Lung microvascular endothelial cell (primary cell): ENCODE measurements around the gene STK33. TPM values are rescaled to one million over a fixed set of nuclear protein-coding genes. Genes with fewer than 3 reads are reported as not detected.

Source experiments
- DNase-seq, 2 donors: peaks; one replicate each; pipeline versions ENCODE4 v3.0.0 to v3.0.0-alpha.2; 2010; ENCODE audit warnings: low read depth in 2 of 2
- total RNA-seq: library from RNA; depleted of rRNA; stranded (reverse); fragments of >200 nt; gene quantifications from 2 replicates; pipeline ENCODE4 v1.2.1, GENCODE V29; 2014

STK33 gene
- 0.65 and 0.99 TPM in 2 replicates for total RNA-seq

DNA sequence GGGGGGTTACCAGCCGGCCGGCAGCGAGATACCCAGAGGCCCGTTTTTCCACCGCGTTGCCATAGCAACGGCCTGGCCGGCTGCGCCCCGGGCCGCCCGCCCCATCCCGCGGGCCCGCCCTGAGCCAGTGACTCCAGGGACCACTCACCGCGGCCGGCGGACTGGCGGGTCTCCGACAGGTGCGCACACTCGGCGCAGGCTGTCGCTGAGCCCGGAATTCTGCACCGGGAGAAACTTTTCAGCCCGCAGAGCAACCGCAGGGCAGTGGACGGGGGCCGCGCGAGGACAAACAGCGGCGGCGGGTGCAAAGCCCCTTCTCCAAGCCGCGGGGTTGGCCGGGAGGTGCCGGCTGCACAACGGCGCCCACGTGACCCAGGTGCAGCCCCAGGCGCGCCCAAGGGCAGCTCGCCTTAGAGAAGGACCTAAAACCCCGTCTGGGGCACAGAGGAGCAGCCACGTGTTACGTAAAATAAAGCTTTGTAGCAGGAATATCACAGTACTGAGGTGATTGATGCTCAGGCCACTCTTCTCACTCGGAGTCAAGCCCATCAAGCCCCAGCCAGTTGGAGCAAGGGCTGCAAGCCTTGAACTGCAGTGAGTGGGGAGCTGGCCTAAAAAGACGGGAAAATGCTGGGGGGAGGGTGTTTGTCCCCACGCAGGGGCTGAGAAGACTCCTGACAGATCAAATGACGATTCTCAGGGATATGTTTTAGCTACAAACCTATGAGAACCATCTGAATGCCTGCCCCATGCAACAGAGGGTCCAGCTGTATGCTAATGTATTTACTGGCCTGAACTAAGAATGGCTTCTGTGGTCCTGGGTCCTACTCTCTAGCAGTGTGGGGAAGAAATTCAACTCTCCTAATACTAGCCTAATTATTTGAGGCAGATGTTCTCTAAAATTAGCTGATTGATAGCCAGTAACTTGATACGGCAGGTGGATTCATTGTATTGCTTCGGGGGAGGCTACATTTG is at the start of gene STK33:
Gene STK33 (minus strand): TSS at position 294 of the 975 bp plus-strand sequence. CDS start 119,323 bp downstream, outside the sequence.
- DNase-seq = peak in 1 of 2 donors; percentile 12

DNA sequence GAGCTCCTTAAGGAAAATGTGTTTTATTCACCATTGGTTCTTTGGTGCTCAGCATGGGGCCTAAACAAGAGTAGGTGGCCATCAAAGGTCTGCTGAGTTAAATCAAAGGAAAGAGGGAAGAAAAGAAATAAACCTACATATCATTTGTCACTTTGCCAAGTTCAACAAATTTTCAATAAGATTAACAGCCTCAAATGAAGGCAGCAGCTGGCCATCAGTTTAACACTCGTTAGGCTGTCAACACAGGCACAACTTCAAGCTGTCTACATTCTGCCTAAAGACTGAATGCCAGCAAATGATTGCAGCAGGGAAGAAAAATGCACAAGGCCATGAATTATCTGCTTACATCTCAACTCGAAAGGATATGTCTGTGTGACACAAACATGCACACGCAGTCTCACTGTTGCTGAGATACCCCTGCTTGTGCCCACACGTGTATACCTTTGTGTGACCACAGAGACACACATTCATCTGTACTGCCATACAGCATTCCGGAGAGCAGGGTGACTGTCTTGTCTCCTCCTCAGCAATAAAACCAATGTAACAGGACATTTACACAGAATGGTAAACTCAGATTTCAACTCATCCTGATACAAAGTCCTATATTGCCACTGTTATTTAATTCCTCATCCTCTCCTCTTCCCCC is 48.3 kb upstream of the STK33 start:
- DNase-seq = no peak

GRCh38 chr11:8641332-8641731 is 47.3 kb upstream of the STK33 start:
- no peak for DNase-seq

- no peak for DNase-seq
Measured at GRCh38 chr11:8640267-8640906, 46.4 kb upstream of the STK33 start.

- no peak for DNase-seq
Measured at GRCh38 chr11:8639655-8640054, 45.6 kb upstream of the STK33 start.

GRCh38 chr11:8638300-8638699 is 44.3 kb upstream of the STK33 start:
- peak in 1 of 2 donors; percentile 11 for DNase-seq

DNA sequence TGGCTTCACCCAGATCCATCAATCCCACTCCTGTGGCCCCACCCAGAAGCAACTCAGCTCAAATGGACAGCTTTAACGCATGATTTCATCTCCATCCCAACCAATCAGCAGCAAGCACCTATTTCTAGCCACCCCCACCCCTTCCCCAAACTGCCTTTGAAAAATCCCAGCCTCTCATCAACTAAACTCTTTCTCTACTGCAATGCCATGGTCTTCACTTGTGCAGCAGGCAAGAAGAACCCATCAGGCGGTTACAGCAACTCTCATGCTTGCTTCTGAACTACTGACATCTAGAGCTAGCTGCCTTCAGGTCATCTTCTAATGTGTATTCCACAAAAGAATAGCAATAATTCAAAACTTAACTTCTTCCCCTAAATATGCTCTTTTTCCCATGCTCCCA is 42.1 kb upstream of the STK33 start:
- no peak for DNase-seq

DNA sequence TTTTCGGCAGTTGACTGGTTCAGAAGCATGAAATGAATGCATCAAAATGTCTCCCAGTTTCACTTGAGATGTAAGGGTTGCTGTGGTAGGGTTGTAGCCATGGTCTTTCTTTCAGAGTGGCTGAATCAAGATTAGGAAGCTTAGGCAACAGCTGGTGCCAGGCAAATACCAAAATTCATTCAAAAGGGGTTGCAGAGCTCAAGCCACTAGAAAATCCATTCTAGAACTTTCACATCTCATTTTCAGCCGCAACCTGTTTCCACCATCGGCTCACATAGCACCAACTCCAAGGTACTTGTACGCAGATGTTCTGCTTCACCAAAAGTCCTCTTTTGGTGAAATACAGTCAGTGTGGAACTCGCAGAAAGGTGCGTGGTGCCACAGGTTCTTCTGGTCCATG is 40.5 kb upstream of the STK33 start:
- DNase-seq = no peak

DNA sequence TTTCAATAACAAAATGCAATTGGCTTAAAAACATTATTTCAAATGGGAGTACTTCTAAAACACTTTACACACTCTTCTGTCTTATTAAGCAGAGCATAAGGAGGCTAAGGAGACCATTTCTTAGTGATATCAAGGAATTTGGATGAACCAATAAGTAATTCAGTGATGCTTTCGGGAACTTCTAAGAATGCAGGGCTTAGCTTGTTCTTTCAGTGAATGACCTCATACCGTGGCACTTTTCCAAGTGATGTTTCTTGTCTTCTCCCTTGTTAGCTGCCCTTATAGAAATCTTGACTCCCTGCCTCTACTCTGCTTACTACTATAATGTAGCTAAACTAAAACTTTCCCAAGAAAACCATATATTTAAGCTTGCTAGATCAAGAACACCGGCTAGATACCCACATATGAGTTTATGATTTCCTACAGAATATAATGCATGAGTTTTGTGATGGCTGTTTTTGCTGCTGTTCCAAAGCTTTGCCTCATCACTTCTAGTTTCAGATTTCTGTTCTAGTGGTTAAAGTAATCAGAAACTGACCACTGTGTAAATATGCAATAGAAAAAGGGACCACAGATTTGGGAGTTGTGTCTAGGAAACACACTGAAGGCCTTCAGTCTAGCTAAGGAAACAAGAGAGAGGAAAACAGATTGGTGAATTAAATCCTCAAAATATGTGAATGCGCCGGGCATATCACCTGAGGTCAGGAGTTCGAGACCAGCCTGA is 37.5 kb upstream of the STK33 start:
- peak in 1 of 2 donors; percentile 60 for DNase-seq

GRCh38 chr11:8624698-8625097 is 30.7 kb upstream of the STK33 start:
- no peak for DNase-seq

DNA sequence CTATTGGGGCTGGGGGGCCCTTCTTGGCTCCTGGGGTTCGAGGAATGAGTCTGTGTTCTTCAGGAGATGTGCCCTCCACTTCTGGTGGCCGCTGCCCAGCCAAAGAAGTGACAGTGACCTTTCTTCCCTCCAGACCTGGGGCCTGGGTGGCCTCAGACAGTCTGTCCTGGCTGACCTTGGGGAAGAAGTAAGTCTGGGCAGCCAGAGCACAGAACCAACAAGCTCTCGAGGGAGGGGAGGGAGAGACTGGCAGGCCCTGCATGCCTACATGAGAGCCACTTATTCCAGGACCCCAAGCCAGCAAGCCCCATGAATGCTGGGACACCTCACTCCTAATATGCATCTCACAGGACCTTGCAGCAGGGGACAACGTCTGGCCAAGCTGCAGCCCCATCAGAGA is 27.1 kb upstream of the STK33 start:
- DNase-seq = no peak

- no peak for DNase-seq
Measured at GRCh38 chr11:8617063-8617462, 23.0 kb upstream of the STK33 start.

- DNase-seq = no peak
Measured at GRCh38 chr11:8615291-8616032, 21.4 kb upstream of the STK33 start.

- DNase-seq = no peak
Measured at GRCh38 chr11:8614497-8614896, 20.5 kb upstream of the STK33 start.

DNA sequence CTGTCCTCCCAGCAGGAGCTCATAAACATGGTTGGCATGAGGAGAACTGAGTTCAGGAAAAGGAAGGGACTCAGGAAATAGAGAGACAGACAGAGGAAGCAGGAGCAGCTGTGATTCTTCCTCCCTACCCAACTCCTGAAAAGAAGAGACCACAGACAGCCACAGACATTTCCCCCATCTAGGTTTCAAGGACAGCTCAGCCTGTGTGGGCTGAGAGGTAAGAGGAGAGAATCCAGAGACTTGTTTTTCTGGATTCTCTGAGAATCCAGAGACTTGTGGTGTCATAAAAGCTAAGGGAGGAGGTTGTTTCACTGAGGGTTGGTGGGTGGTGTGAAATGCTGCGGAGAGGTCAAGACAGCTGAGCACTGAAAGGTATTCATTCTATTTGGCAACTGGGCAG is 19.0 kb upstream of the STK33 start:
- DNase-seq = peak; percentile 36 to 38

DNA sequence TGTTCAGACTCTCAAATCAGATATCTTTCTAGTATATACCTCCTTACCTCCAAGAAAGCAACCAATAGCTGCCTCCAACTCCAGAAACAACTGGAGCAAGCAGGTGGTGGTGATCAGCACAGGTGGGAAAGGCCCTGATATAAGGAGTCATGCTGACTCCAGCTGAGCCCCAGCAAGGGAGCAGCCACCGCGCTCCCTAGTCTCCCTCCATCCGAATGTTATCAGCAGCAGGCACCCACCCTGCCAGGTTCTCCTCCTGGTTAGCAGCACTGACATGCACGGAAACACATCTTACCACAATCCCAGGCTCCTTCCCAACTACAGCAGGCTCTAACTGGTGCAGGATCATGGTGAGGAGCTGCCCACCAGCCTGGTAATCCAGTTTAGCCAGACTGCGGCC is 18.5 kb upstream of the STK33 start:
- DNase-seq = no peak

DNA sequence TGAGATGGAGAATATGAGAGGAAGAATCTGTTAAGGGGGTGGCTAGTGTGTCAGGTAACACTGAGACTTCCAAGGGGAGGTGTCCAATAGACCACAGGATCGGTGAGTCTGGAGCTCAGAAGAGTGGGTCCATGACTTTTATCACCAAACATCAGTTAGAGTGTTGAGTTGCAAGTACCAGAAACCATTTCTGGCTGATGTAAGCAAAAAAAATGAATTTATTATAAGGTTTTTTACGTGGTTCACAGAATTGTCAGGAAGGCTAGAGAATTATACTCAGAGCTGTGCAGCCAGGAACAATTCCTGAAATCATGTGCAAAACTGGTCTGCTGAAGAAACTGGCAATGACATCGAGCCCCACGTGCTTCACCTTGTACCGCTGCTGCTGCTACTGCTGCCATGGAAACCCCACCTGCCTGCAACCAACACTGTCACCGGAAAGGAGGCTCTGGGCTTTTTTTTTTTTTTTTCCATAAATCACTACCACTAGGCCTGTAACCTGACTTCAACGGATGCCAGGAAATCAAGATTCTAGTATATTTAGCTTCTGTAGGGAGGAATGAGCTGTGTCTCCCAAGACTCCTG is 16.6 kb upstream of the STK33 start:
- DNase-seq = peak in 1 of 2 donors; percentile 65

- DNase-seq = peak in 1 of 2 donors; percentile 25
Measured at GRCh38 chr11:8608652-8609051, 14.6 kb upstream of the STK33 start.

GRCh38 chr11:8605971-8606563 is 12.0 kb upstream of the STK33 start:
- no peak for DNase-seq
